HepG2 (cell line): ENCODE data around the gene GTF2A1L. TPM values are rescaled to one million over a fixed set of nuclear protein-coding genes. Genes with fewer than 3 reads are reported as not detected.

Source experiments
- ATAC-seq: fragments of 200-7000 bp; cut with Tn5 transposase; 3 replicates; pipeline ENCODE4 v1.9.1; 2020; ENCODE audit warnings: mild to moderate bottlenecking, moderate library complexity
- BruUV-seq: library from RNA; stranded (reverse); fragments of 400-500 nt; replicated peaks from 2 replicates; lab custom pipeline; 2021; lab: Mats Ljungman, UMichigan
- CTCF ChIA-PET: fragments of 300-600 bp; formaldehyde crosslinking; extraction: SDS; loops from one replicate; lab custom pipeline; 2021; ENCODE audit warnings: low total read pairs, inconsistent platforms, low intra/inter-chr PET ratio; lab: Yijun Ruan, JAX
- POLR2A ChIA-PET: fragments of 350-600 bp; sonication (Branson Sonifier 250); formaldehyde crosslinking; loops from one replicate; lab custom pipeline; 2020; ENCODE audit warnings: antibody characterized with exemption, inconsistent platforms; lab: Yijun Ruan, JAX
- DNase-seq: peaks from one replicate; pipeline ENCODE4 v3.0.0-alpha.2; 2015; ENCODE audit warnings: low spot score
- FAIRE-seq: peaks from 3 replicates; lab custom pipeline; 2011; peaks lifted over from hg19 to GRCh38; lab: Jason Lieb, UNC
- H2AFZ ChIP-seq: one replicate; pipeline ENCODE4 v1.6.1; 2011; ENCODE audit warnings: low read length, inconsistent platforms
- H3K27ac ChIP-seq: fragments of 300-600 bp; 3 replicates; pipeline ENCODE4 v1.8.0; 2011; ENCODE audit warnings: mixed run types, mild to moderate bottlenecking, mixed read lengths, low read length, inconsistent platforms; ENCODE audit not compliant: insufficient read depth; ENCODE audit errors: extremely low read length
- H3K27me3 ChIP-seq, 2 experiments: fragments of 200-600 bp in 1 of 2; 2 replicates in 1 of 2; 3 replicates in 1 of 2; pipeline versions ENCODE4 v1.6.0 to v1.8.0; 2011; ENCODE audit warnings: low read length in 2 of 2, mild to moderate bottlenecking in 2 of 2, moderate library complexity in 2 of 2, inconsistent platforms in 1 of 2; ENCODE audit not compliant: insufficient read depth in 2 of 2, control insufficient read depth in 1 of 2
- H3K36me3 ChIP-seq, 2 experiments: fragments of 200-600 bp in 1 of 2; replicated peaks in 1 of 2; 2 replicates in 1 of 2; 3 replicates in 1 of 2; pipeline versions ENCODE4 v1.5.1 to v1.8.0; 2011; ENCODE audit warnings: low read length in 2 of 2, inconsistent platforms in 1 of 2; ENCODE audit not compliant: insufficient read depth in 2 of 2, control insufficient read depth in 1 of 2
- H3K4me1 ChIP-seq: 2 replicates; pipeline ENCODE4 v1.5.1; 2012; ENCODE audit warnings: low read length, inconsistent platforms; ENCODE audit not compliant: insufficient read depth
- H3K4me2 ChIP-seq: 2 replicates; pipeline ENCODE4 v1.6.0; 2011; ENCODE audit warnings: low read depth, low read length, inconsistent platforms
- H3K4me3 ChIP-seq, 3 experiments: fragments of 200-600 bp in 1 of 3; sonication (generic), shearing (Covaris generic) in 1 of 3; replicated peaks in 1 of 3; 2 replicates each; pipeline ENCODE4 v1.5.1; 2011 to 2016; ENCODE audit warnings: low read length in 3 of 3, inconsistent platforms in 2 of 3, low read depth in 2 of 3, mild to moderate bottlenecking in 2 of 3, control low read depth in 1 of 3, mixed read lengths in 1 of 3; ENCODE audit not compliant: insufficient read depth in 1 of 3
- H3K79me2 ChIP-seq: one replicate; pipeline ENCODE4 v1.6.1; 2011; ENCODE audit warnings: low read length, inconsistent platforms; ENCODE audit not compliant: insufficient read depth
- H3K9ac ChIP-seq: 2 replicates; pipeline ENCODE4 v1.6.0; 2011; ENCODE audit warnings: mild to moderate bottlenecking, low read depth, low read length, inconsistent platforms; ENCODE audit not compliant: insufficient read depth
- H3K9me3 ChIP-seq: 2 replicates; pipeline ENCODE4 v1.5.1; 2012; ENCODE audit warnings: mild to moderate bottlenecking, low read length
- H4K20me1 ChIP-seq: 2 replicates; pipeline ENCODE4 v1.6.0; 2011; ENCODE audit warnings: inconsistent platforms, mild to moderate bottlenecking, low read length, moderate library complexity; ENCODE audit not compliant: insufficient read depth
- FUBP1 ChIP-seq: sonication (generic); formaldehyde crosslinking; IDR thresholded peaks from 2 replicates; pipeline ENCODE4 v1.5.1; 2020; ENCODE audit warnings: missing genetic modification reagents, mild to moderate bottlenecking, borderline replicate concordance
- JUND ChIP-seq: sonication (generic); formaldehyde crosslinking; IDR thresholded peaks from 2 replicates; pipeline ENCODE4 v1.8.0; 2022; ENCODE audit warnings: mild to moderate bottlenecking, missing genetic modification reagents
- SYNCRIP ChIP-seq: fragments of 200-400 bp; formaldehyde crosslinking; IDR thresholded peaks from 2 replicates; pipeline ENCODE4 v1.6.1; 2018; ENCODE audit warnings: mild to moderate bottlenecking, low read depth, low read length; ENCODE audit not compliant: insufficient read depth
- ZNF407 ChIP-seq: sonication (generic); formaldehyde crosslinking; IDR thresholded peaks from one replicate; pipeline ENCODE4 v1.5.1; 2020; ENCODE audit warnings: mild to moderate bottlenecking, missing genetic modification reagents; ENCODE audit errors: not compliant biosample characterization
- WGBS: methylation state at CpG from one replicate; pipeline ENCODE4 v1.1.6; 2017; ENCODE audit warnings: low lambda C conversion rate; 5-methylcytosine and 5-hydroxymethylcytosine counted together
- in situ Hi-C: cut with HindIII; loops from 2 replicates; pipeline ENCODE4 v1.10.0; 2017; ENCODE audit warnings: low pct_unique_long_range_greater_than_20kb; ENCODE audit not compliant: extremely low pct_ligation_motif_present
- intact Hi-C: fragments of 100-400 bp; cut with micrococcal nuclease; formaldehyde crosslinking; loops from one replicate; pipeline ENCODE4 v1.10.0; 2022; ENCODE audit not compliant: unreplicated experiment
- polyA plus RNA-seq, 8 experiments: library from polyadenylated mRNA; depleted of rRNA in 3 of 8; stranded (reverse) in 7 of 8; unstranded in 1 of 8; fragments of >200 nt; fragmentation: Illumina TruSeq in 4 of 8; extraction: Trizol in 4 of 8; gene quantifications; 2 replicates each; pipeline versions ENCODE4 v1.2.1 to v1.2.3, GENCODE V29; 2011 to 2016; ENCODE audit warnings: low read depth in 4 of 8, missing spikeins in 1 of 8, mixed read lengths in 1 of 8; ENCODE audit not compliant: insufficient read depth in 1 of 8
- total RNA-seq, 5 experiments: library from RNA; depleted of rRNA; stranded (reverse); fragments of >200 nt; fragmentation: Illumina TruSeq; extraction: Trizol; gene quantifications; 2 replicates each; pipeline ENCODE4 v1.2.3, GENCODE V29; 2016; ENCODE audit warnings: low read depth in 1 of 5

GTF2A1L gene
- total and polyA plus RNA-seq, 2 of the 13 experiments (the other 11 are each of a cell fraction or from before 2014, with no cell fraction given): not detected

- TF ChIP-seq ZNF407 (CRISPR knock-in tag): no peak
These were observed 102.0 kb downstream of the GTF2A1L start (continued) for GRCh38 chr2:48719480-48720177.

- in situ Hi-C loops: loop anchor here (10.0 kb wide), 1 partner anchor 116 kb away; no protein-coding TSS in a partner anchor
- H3K4me2 ChIP-seq: no peak overlapping the region
- no peak overlapping the region for H2AFZ ChIP-seq
- intact Hi-C loops: no loop called here
- TF ChIP-seq JUND (no peak), SYNCRIP (no peak), FUBP1 (CRISPR knock-in tag) (no peak)
- TF ChIP-seq, all 625 proteins: peak for 0
- no peaks in the 10 kb centered on the region for H3K79me2 ChIP-seq
- H3K4me1 ChIP-seq: no peaks in the 10 kb centered on the region
- ATAC-seq: no peak
- peaks cover 0 to 4% of the 10 kb centered on the region in 2 experiments; a peak in 1 of 5 replicates for H3K27me3 ChIP-seq
- H3K9ac ChIP-seq: no peak overlapping the region
- POLR2A ChIA-PET: no interaction called here
- no peaks in the 10 kb centered on the region for H3K36me3 ChIP-seq
- WGBS: under 1% methylated on average over 2 of the region's 2 CpGs
- FAIRE-seq: no peak
- no peak overlapping the region for H3K4me3 ChIP-seq
- H4K20me1 ChIP-seq: no peaks in the 10 kb centered on the region
- DNase-seq: no peak
- no peak overlapping the region for H3K27ac ChIP-seq
- BruUV-seq: no TSS peak
- CTCF ChIA-PET: no interaction called here
- no peaks in the 10 kb centered on the region for H3K9me3 ChIP-seq
These were observed 103.5 kb downstream of the GTF2A1L start for GRCh38 chr2:48721158-48721557.
